ENCODE results near the gene SURF6. TPM values are rescaled to one million over a fixed set of nuclear protein-coding genes. Genes with fewer than 3 reads are reported as not detected.

SURF6 gene
- total RNA-seq, 1 experiment from 2014 or later: 16.1 TPM

DNA sequence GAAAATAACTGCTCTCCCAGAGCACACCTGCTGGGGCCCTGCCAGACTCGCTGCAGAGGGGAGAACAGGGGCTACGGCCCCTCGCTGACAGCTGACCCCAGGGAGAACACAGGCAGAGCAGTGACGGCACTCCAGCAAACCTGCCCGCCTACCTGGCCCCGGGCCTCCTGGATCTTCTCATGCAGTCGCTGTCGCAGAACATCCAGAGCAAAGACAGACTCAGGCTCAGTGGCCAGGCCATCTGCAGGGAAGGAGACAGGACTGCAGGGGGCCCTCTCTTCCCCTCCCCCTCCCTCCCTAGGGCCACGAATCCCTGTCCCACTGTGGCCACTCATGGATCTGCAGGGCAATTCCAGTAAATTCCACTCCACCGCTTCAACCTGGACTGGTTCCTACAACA, 2.4 kb downstream of the SURF6 start:
- CTCF ChIA-PET: no interaction called here
- Histone ChIP-seq H3K4me1 (ENCODE audit: control insufficient read depth, insufficient read depth, low read length) (peaks cover 6% of the 10 kb centered on the region), H3K27ac (ENCODE audit: low read length) (no peak overlapping the region), H3K9me3 (ENCODE audit: control insufficient read depth, insufficient read depth, low read depth, low read length) (no peaks in the 10 kb centered on the region), H3K27me3 (ENCODE audit: control insufficient read depth, insufficient read depth, low read length) (no peaks in the 10 kb centered on the region), H3K4me3 (ENCODE audit: low read depth in 2 of 2, low read length in 2 of 2) (no peak overlapping the region), H3K36me3 (ENCODE audit: control insufficient read depth, insufficient read depth, low read length) (peaks cover 8% of the 10 kb centered on the region)
- no peak for TF ChIP-seq TCF7L2 (IDR thresholded peaks at IDR 0.05; ENCODE audit: low read depth, low read length)
- no peak for TF ChIP-seq POLR2AphosphoS5 (IDR thresholded peaks at IDR 0.05; ENCODE audit: low read depth, low read length)
- TF ChIP-seq, protein P1, sequence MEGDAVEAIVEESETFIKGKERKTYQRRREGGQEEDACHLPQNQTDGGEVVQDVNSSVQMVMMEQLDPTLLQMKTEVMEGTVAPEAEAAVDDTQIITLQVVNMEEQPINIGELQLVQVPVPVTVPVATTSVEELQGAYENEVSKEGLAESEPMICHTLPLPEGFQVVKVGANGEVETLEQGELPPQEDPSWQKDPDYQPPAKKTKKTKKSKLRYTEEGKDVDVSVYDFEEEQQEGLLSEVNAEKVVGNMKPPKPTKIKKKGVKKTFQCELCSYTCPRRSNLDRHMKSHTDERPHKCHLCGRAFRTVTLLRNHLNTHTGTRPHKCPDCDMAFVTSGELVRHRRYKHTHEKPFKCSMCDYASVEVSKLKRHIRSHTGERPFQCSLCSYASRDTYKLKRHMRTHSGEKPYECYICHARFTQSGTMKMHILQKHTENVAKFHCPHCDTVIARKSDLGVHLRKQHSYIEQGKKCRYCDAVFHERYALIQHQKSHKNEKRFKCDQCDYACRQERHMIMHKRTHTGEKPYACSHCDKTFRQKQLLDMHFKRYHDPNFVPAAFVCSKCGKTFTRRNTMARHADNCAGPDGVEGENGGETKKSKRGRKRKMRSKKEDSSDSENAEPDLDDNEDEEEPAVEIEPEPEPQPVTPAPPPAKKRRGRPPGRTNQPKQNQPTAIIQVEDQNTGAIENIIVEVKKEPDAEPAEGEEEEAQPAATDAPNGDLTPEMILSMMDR (IDR thresholded peaks at IDR 0.05): no peak
- TF ChIP-seq, protein P2, sequence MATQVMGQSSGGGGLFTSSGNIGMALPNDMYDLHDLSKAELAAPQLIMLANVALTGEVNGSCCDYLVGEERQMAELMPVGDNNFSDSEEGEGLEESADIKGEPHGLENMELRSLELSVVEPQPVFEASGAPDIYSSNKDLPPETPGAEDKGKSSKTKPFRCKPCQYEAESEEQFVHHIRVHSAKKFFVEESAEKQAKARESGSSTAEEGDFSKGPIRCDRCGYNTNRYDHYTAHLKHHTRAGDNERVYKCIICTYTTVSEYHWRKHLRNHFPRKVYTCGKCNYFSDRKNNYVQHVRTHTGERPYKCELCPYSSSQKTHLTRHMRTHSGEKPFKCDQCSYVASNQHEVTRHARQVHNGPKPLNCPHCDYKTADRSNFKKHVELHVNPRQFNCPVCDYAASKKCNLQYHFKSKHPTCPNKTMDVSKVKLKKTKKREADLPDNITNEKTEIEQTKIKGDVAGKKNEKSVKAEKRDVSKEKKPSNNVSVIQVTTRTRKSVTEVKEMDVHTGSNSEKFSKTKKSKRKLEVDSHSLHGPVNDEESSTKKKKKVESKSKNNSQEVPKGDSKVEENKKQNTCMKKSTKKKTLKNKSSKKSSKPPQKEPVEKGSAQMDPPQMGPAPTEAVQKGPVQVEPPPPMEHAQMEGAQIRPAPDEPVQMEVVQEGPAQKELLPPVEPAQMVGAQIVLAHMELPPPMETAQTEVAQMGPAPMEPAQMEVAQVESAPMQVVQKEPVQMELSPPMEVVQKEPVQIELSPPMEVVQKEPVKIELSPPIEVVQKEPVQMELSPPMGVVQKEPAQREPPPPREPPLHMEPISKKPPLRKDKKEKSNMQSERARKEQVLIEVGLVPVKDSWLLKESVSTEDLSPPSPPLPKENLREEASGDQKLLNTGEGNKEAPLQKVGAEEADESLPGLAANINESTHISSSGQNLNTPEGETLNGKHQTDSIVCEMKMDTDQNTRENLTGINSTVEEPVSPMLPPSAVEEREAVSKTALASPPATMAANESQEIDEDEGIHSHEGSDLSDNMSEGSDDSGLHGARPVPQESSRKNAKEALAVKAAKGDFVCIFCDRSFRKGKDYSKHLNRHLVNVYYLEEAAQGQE (IDR thresholded peaks at IDR 0.05; ENCODE audit: insufficient read depth in 1 of 2, low read depth in 2 of 2, low read length in 1 of 2): no peak
- TF ChIP-seq SIN3A (IDR thresholded peaks at IDR 0.05; ENCODE audit: borderline replicate concordance, insufficient read depth, low read depth, low read length): no peak
- ATAC-seq (no peak), DNase-seq (ENCODE audit: low read depth, low spot score) (no peak)
- POLR2A ChIA-PET: interaction anchor here (0.6 kb wide), 1 partner anchor 91 kb away, joined by 5 read pairs; no protein-coding TSS in a partner anchor
- intact Hi-C loops (cut with micrococcal nuclease; ENCODE audit: unreplicated experiment): no loop called here
- in situ Hi-C loops (cut with HindIII; ENCODE audit: low pct_unique_long_range_greater_than_20kb, low sequenced_read_pairs): no loop called here
- no TSS peak for BruUV-seq (replicated peaks)

DNA sequence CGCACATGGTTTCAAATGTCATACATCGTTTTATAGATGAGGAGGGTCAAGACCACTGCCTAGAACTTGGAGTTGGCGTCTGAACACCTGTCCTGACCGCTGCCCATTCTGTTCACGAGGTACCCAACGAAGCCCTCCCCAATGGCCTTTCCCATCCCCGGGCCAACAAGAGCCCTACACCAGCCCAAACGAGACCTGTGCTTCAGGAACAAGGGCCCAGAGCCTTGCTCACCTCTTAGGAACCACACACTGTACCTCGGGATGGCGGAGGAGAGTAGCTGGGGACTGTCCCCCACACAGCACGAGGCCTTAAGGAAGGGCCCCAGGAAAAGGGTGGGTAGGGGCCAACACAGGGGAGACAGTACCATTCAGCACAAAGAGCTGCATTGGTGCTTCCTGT, 3.0 kb downstream of the SURF6 start:
- CTCF ChIA-PET: no interaction called here
- Histone ChIP-seq H3K27me3 (ENCODE audit: control insufficient read depth, insufficient read depth, low read length) (no peaks in the 10 kb centered on the region), H3K27ac (ENCODE audit: low read length) (no peak overlapping the region), H3K4me1 (ENCODE audit: control insufficient read depth, insufficient read depth, low read length) (peaks cover 6% of the 10 kb centered on the region), H3K36me3 (ENCODE audit: control insufficient read depth, insufficient read depth, low read length) (peaks cover 8% of the 10 kb centered on the region), H3K9me3 (ENCODE audit: control insufficient read depth, insufficient read depth, low read depth, low read length) (no peaks in the 10 kb centered on the region), H3K4me3 (ENCODE audit: low read depth in 2 of 2, low read length in 2 of 2) (no peak overlapping the region)
- ATAC-seq (no peak), DNase-seq (ENCODE audit: low read depth, low spot score) (no peak)
- in situ Hi-C loops (cut with HindIII; ENCODE audit: low pct_unique_long_range_greater_than_20kb, low sequenced_read_pairs): no loop called here
- TF ChIP-seq, protein P1 (IDR thresholded peaks at IDR 0.05): no peak
- no peak for TF ChIP-seq POLR2AphosphoS5 (IDR thresholded peaks at IDR 0.05; ENCODE audit: low read depth, low read length)
- TF ChIP-seq, protein P2 (IDR thresholded peaks at IDR 0.05; ENCODE audit: insufficient read depth in 1 of 2, low read depth in 2 of 2, low read length in 1 of 2): no peak
- no peak for TF ChIP-seq SIN3A (IDR thresholded peaks at IDR 0.05; ENCODE audit: borderline replicate concordance, insufficient read depth, low read depth, low read length)
- TF ChIP-seq TCF7L2 (IDR thresholded peaks at IDR 0.05; ENCODE audit: low read depth, low read length): no peak
- POLR2A ChIA-PET: no interaction called here
- BruUV-seq (replicated peaks): no TSS peak
- intact Hi-C loops (cut with micrococcal nuclease; ENCODE audit: unreplicated experiment): no loop called here
